DMS114 treated with DMSO at 0.1 percent for 48 hours (cell line): ENCODE data around the gene RAB9B.
"Not testable (repeated sequence)": the region's sequence is repeated elsewhere in the genome, so short reads cannot be mapped to it uniquely, and the experiment has no call there.

ENCODE experiments used
- DNase-seq: peaks from one replicate; lab custom pipeline; 2025; ENCODE audit not compliant: unreplicated experiment; lab: John Stamatoyannopoulos, UW

Gene RAB9B

GRCh38 chrX:103831803-103832544, at the start of gene RAB9B:
Gene RAB9B, minus strand, starts transcription at chrX:103832257. Its CDS starts 6,473 bp downstream, at chrX:103825784.
- peak; percentile 39 for DNase-seq

- no peak for DNase-seq
These were observed 47.3 kb upstream of the RAB9B start for GRCh38 chrX:103879339-103879738.

GRCh38 chrX:103878466-103879122, 46.5 kb upstream of the RAB9B start:
- DNase-seq: no peak

- no peak for DNase-seq
These were observed 45.5 kb upstream of the RAB9B start for GRCh38 chrX:103877571-103877970.

- DNase-seq: no peak
These were observed 33.0 kb upstream of the RAB9B start for GRCh38 chrX:103864886-103865534.

GRCh38 chrX:103864149-103864548, 32.1 kb upstream of the RAB9B start:
- no peak for DNase-seq

GRCh38 chrX:103861200-103861599, 29.1 kb upstream of the RAB9B start:
- no peak for DNase-seq

GRCh38 chrX:103849558-103849957, 17.5 kb upstream of the RAB9B start:
- no peak for DNase-seq

GRCh38 chrX:103847174-103847870, 15.3 kb upstream of the RAB9B start:
- DNase-seq: no peak

- DNase-seq: no peak
These were observed 14.3 kb upstream of the RAB9B start for GRCh38 chrX:103846386-103846785.

- peak; percentile 65 for DNase-seq
These were observed 13.2 kb upstream of the RAB9B start for GRCh38 chrX:103845165-103845653.

GRCh38 chrX:103839404-103839803, 7.3 kb upstream of the RAB9B start:
- no peak for DNase-seq

- DNase-seq: no peak
These were observed 685 bp downstream of the RAB9B start for GRCh38 chrX:103831342-103831802.

GRCh38 chrX:103830848-103831247, 1.2 kb downstream of the RAB9B start:
- DNase-seq: no peak

- no peak for DNase-seq
These were observed 3.5 kb downstream of the RAB9B start for GRCh38 chrX:103828529-103828928.

- no peak for DNase-seq
These were observed 6.2 kb downstream of the RAB9B start for GRCh38 chrX:103825881-103826280.

GRCh38 chrX:103823591-103823990, 8.5 kb downstream of the RAB9B start:
- DNase-seq: no peak

- DNase-seq: not testable (repeated sequence)
These were observed 11.3 kb downstream of the RAB9B start for GRCh38 chrX:103820802-103821201.

- DNase-seq: no peak
These were observed 13.0 kb downstream of the RAB9B start for GRCh38 chrX:103818842-103819619.

GRCh38 chrX:103817502-103817901, 14.6 kb downstream of the RAB9B start:
- peak; percentile 70 for DNase-seq
